ENCODE results near the gene RHOBTB1.
"Not testable (repeated sequence)": the region's sequence is repeated elsewhere in the genome, so short reads cannot be mapped to it uniquely, and the experiment has no call there.

RHOBTB1 gene

DNA sequence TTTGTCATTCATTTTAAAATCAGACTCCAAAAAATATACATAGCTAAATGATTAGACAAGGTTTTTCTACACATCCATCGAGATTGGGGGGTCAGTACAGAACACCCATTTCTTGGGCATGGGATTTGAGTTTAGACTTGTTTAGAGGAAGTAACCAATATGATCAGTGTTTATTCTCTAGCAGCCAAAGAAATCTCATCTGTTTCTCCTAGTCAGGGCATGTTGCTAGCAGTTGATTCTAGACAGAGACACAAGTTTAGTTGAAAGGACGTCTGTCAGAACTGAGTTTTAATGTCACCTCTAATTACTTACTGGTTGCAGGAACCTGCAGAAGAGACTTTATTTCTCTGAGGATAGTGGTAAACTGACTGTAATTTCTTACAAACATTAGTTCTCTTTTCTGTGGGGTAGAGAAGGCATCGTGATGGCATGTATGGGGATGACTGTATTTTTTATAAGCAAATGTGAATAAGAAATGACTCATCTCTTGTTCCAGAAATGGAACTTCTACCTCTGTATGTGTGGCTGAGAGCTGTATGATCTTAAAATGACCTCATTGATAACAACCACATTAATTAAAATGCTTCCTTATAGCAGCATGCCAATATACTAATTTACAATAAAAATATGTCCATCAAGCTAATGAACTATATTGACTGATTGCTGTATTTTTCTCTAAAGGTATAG, 30.6 kb upstream of the RHOBTB1 start (continued):
- TF ChIP-seq, protein P1, sequence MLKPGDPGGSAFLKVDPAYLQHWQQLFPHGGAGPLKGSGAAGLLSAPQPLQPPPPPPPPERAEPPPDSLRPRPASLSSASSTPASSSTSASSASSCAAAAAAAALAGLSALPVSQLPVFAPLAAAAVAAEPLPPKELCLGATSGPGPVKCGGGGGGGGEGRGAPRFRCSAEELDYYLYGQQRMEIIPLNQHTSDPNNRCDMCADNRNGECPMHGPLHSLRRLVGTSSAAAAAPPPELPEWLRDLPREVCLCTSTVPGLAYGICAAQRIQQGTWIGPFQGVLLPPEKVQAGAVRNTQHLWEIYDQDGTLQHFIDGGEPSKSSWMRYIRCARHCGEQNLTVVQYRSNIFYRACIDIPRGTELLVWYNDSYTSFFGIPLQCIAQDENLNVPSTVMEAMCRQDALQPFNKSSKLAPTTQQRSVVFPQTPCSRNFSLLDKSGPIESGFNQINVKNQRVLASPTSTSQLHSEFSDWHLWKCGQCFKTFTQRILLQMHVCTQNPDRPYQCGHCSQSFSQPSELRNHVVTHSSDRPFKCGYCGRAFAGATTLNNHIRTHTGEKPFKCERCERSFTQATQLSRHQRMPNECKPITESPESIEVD (tag by site-specific recombination; IDR thresholded peaks at IDR 0.05): peak; percentile 12; the same call in 1 of the 2 replicates
- TF ChIP-seq ZNF501 (tag by site-specific recombination; IDR thresholded peaks at IDR 0.05) (no peak), ZNF184 (tag by site-specific recombination; IDR thresholded peaks at IDR 0.05) (0 out of 2 replicates have a peak, but pooled peaks have one; percentile 11), ZNF560 (tag by site-specific recombination; IDR thresholded peaks at IDR 0.05; ENCODE audit: borderline replicate concordance) (no peak), ZNF707 (tag by site-specific recombination; IDR thresholded peaks at IDR 0.05) (no peak), KLF8 (tag by site-specific recombination; IDR thresholded peaks at IDR 0.05) (0 out of 2 replicates have a peak, but pooled peaks have one; percentile 21), ZNF10 (tag by site-specific recombination; IDR thresholded peaks at IDR 0.05) (no peak), ZFP37 (tag by site-specific recombination; IDR thresholded peaks at IDR 0.05) (0 out of 2 replicates have a peak, but pooled peaks have one; percentile 63), SP7 (tag by site-specific recombination; IDR thresholded peaks at IDR 0.05) (peak; percentile 45), ZNF155 (tag by site-specific recombination; IDR thresholded peaks at IDR 0.05) (no peak)
- TF ChIP-seq, protein P2, sequence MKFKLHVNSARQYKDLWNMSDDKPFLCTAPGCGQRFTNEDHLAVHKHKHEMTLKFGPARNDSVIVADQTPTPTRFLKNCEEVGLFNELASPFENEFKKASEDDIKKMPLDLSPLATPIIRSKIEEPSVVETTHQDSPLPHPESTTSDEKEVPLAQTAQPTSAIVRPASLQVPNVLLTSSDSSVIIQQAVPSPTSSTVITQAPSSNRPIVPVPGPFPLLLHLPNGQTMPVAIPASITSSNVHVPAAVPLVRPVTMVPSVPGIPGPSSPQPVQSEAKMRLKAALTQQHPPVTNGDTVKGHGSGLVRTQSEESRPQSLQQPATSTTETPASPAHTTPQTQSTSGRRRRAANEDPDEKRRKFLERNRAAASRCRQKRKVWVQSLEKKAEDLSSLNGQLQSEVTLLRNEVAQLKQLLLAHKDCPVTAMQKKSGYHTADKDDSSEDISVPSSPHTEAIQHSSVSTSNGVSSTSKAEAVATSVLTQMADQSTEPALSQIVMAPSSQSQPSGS (tag by site-specific recombination; IDR thresholded peaks at IDR 0.05; ENCODE audit: low read depth): peak; percentile 74
- TF ChIP-seq, protein P3, sequence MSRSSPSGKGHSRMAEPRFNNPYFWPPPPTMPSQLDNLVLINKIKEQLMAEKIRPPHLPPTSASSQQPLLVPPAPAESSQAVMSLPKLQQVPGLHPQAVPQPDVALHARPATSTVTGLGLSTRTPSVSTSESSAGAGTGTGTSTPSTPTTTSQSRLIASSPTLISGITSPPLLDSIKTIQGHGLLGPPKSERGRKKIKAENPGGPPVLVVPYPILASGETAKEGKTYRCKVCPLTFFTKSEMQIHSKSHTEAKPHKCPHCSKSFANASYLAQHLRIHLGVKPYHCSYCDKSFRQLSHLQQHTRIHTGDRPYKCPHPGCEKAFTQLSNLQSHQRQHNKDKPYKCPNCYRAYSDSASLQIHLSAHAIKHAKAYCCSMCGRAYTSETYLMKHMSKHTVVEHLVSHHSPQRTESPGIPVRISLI (tag by site-specific recombination; IDR thresholded peaks at IDR 0.05): peak; percentile 78

DNA sequence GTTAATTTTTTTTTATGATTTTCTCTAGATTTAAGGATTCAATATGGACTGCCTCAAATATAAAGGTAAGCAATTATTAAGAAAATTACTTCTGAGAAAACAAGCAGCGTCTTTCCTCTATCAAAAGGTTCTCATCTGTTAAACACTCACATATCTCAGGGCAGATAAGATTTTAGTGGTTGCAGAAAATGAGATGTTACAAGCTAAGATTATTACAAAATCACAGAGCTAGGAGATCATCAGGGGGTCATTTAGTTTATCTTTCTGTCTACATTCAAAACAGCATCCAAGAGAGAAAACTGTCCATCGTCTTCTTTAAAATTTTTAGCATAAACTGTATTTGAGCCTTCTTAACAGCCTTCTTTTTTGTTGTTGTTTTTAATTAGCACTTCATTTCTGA, 29.1 kb upstream of the RHOBTB1 start:
- CTCF ChIA-PET: interaction anchor here (0.7 to 1.0 kb wide), 2 partner anchors 9 to 52 kb away, joined by 3 to 5 read pairs; no protein-coding TSS in a partner anchor
- POLR2A ChIA-PET: no interaction called here

DNA sequence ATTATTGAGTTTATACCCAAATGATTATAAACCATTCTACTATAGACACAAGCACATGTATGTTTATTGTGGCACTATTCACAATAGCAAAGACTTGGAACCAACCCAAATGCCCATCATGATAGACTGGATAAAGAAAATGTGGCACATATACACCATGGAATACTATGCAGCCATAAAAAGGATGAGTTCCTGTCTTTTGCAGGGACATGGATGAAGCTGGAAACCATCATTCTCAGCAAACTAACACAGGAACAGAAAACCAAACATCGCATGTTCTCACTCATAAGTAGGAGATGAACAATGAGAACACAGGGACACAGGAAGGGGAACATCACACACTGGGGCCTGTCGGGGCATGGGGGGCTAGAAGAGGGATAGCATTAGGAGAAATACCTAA, 28.2 kb upstream of the RHOBTB1 start:
- H3K4me1 ChIP-seq (ENCODE audit: control insufficient read depth, insufficient read depth, low read length); POLR2A ChIA-PET; H3K9me3 ChIP-seq (ENCODE audit: control insufficient read depth, insufficient read depth, low read depth, low read length); H3K27ac ChIP-seq (ENCODE audit: extremely low read depth, low read depth, low read length); H3K4me3 ChIP-seq (ENCODE audit: low read depth, low read length); H3K36me3 ChIP-seq (ENCODE audit: control insufficient read depth in 2 of 2, insufficient read depth in 1 of 2, low read length in 2 of 2); CTCF ChIA-PET: not testable (repeated sequence)
- peak; percentile 93 for TF ChIP-seq ZNF146 (tag by site-specific recombination; IDR thresholded peaks at IDR 0.05)

More for the DNA sequence above, 29.1 kb upstream of the RHOBTB1 start:
- TF ChIP-seq WT1 (tag by site-specific recombination; IDR thresholded peaks at IDR 0.05): no peak
- TF ChIP-seq, protein P1 (tag by site-specific recombination; IDR thresholded peaks at IDR 0.05): 0 out of 2 replicates have a peak, but pooled peaks have one; percentile 26
- Histone ChIP-seq H3K27ac (ENCODE audit: extremely low read depth, low read depth, low read length) (no peak overlapping the region), H3K36me3 (ENCODE audit: control insufficient read depth in 2 of 2, insufficient read depth in 1 of 2, low read length in 2 of 2) (no peaks in the 10 kb centered on the region), H3K4me3 (ENCODE audit: low read depth, low read length) (no peak overlapping the region), H3K4me1 (ENCODE audit: control insufficient read depth, insufficient read depth, low read length) (peaks cover 5% of the 10 kb centered on the region), H3K9me3 (ENCODE audit: control insufficient read depth, insufficient read depth, low read depth, low read length) (no peaks in the 10 kb centered on the region)

Measured in HEK293 (cell line).